GM23338 (cell line): Measurements from ENCODE around the gene STEAP1B. TPM values are rescaled to one million over a fixed set of nuclear protein-coding genes. Genes with fewer than 3 reads are reported as not detected.
A peak's percentile ranks its signal among the peaks of the same experiment; 100 is the strongest.

Experiments
- ATAC-seq: fragments of 200-7000 bp; cut with Tn5 transposase; 3 replicates; pipeline ENCODE4 v1.9.1; 2020
- DNase-seq: peaks from one replicate; pipeline ENCODE4 v3.0.0-alpha.2; 2015; ENCODE audit warnings: low spot score
- H2AFZ ChIP-seq: fragments of 200-600 bp; sonication (generic); 2 replicates; pipeline ENCODE4 v1.8.0; 2016; ENCODE audit warnings: antibody characterized with exemption, mild to moderate bottlenecking, moderate library complexity
- H3F3A ChIP-seq: fragments of 200-600 bp; sonication (generic); replicated peaks from 2 replicates; pipeline ENCODE4 v1.8.0; 2017; ENCODE audit warnings: antibody characterized with exemption, mixed run types, low read depth
- H3K27ac ChIP-seq: fragments of 200-600 bp; sonication (generic); 2 replicates; pipeline ENCODE4 v1.6.1; 2016; ENCODE audit warnings: low read depth
- H3K27me3 ChIP-seq: fragments of 200-600 bp; sonication (generic); 2 replicates; pipeline ENCODE4 v1.8.0; 2016; ENCODE audit warnings: mild to moderate bottlenecking, mixed run types, moderate library complexity; ENCODE audit not compliant: insufficient read depth
- H3K36me3 ChIP-seq: fragments of 200-600 bp; sonication (generic); 2 replicates; pipeline ENCODE4 v1.8.0; 2016; ENCODE audit warnings: mild to moderate bottlenecking; ENCODE audit not compliant: insufficient read depth
- H3K4me1 ChIP-seq: fragments of 200-600 bp; sonication (generic); 2 replicates; pipeline ENCODE4 v1.8.0; 2016; ENCODE audit warnings: mild to moderate bottlenecking, moderate library complexity; ENCODE audit not compliant: insufficient read depth
- H3K4me2 ChIP-seq: fragments of 200-600 bp; sonication (generic); 2 replicates; pipeline ENCODE4 v1.7.1; 2017; ENCODE audit warnings: mixed run types
- H3K4me3 ChIP-seq: fragments of 200-600 bp; sonication (generic); 2 replicates; pipeline ENCODE4 v1.6.1; 2016; ENCODE audit warnings: mixed run types
- H3K79me2 ChIP-seq: fragments of 200-600 bp; sonication (generic); replicated peaks from 2 replicates; pipeline ENCODE4 v1.8.0; 2017; ENCODE audit warnings: mild to moderate bottlenecking; ENCODE audit not compliant: insufficient read depth
- H3K9me2 ChIP-seq: fragments of 200-600 bp; sonication (generic); 2 replicates; pipeline ENCODE4 v1.8.0; 2017; ENCODE audit not compliant: insufficient read depth
- H4K20me1 ChIP-seq: fragments of 200-600 bp; sonication (generic); replicated peaks from 2 replicates; pipeline ENCODE4 v1.8.0; 2017; ENCODE audit warnings: mild to moderate bottlenecking; ENCODE audit not compliant: insufficient read depth
- H3K27ac Mint-ChIP-seq: 2 replicates; pipeline ENCODE4 v1.8.0; 2020; ENCODE audit warnings: inconsistent platforms, mild to moderate bottlenecking, moderate library complexity, mixed read lengths
- H3K27me3 Mint-ChIP-seq: 3 replicates; pipeline ENCODE4 v1.8.0; 2022; ENCODE audit warnings: low read depth, mild to moderate bottlenecking, moderate library complexity, mixed read lengths, inconsistent platforms; ENCODE audit not compliant: insufficient read depth, poor library complexity
- H3K36me3 Mint-ChIP-seq: 3 replicates; pipeline ENCODE4 v1.8.0; 2021; ENCODE audit warnings: low read depth, mild to moderate bottlenecking, inconsistent platforms, moderate library complexity, mixed read lengths
- H3K4me1 Mint-ChIP-seq: 3 replicates; pipeline ENCODE4 v1.8.0; 2020; ENCODE audit warnings: mild to moderate bottlenecking, inconsistent platforms, mixed read lengths
- H3K4me3 Mint-ChIP-seq: 3 replicates; pipeline ENCODE4 v1.8.0; 2021; ENCODE audit warnings: moderate library complexity, mild to moderate bottlenecking, inconsistent platforms, mixed read lengths
- H3K9me3 Mint-ChIP-seq: 3 replicates; pipeline ENCODE4 v1.8.0; 2020; ENCODE audit warnings: moderate library complexity, mild to moderate bottlenecking, inconsistent platforms, mixed read lengths
- CREB1 ChIP-seq: fragments of 250-450 bp; sonication (Bioruptor Pico); IDR thresholded peaks from 2 replicates; pipeline ENCODE4 v1.5.0; 2020; ENCODE audit warnings: low read depth, mild to moderate bottlenecking, moderate library complexity
- ETS1 ChIP-seq: IDR thresholded peaks from 2 replicates; pipeline ENCODE4 v1.6.1; 2016; ENCODE audit warnings: antibody characterized with exemption
- EZH2phosphoT487 ChIP-seq: fragments of 200-600 bp; sonication (generic); IDR thresholded peaks from one replicate; pipeline ENCODE4 v1.8.1; 2018; ENCODE audit warnings: antibody characterized with exemption; ENCODE audit not compliant: unreplicated experiment
- JUNB ChIP-seq: IDR thresholded peaks from one replicate; pipeline ENCODE4 v1.6.1; 2016; ENCODE audit warnings: antibody characterized with exemption; ENCODE audit not compliant: unreplicated experiment
- REST ChIP-seq: IDR thresholded peaks from one replicate; pipeline ENCODE4 v1.6.1; 2018; ENCODE audit warnings: antibody characterized with exemption; ENCODE audit not compliant: unreplicated experiment
- ZNF114 ChIP-seq: fragments of 250-450 bp; sonication (Bioruptor Pico); IDR thresholded peaks from 2 replicates; pipeline ENCODE4 v1.5.0; 2020; ENCODE audit warnings: mild to moderate bottlenecking, moderate library complexity
- ZNF462 ChIP-seq: fragments of 250-450 bp; sonication (Bioruptor Pico); IDR thresholded peaks from 2 replicates; pipeline ENCODE4 v1.5.0; 2020; ENCODE audit warnings: mild to moderate bottlenecking, moderate library complexity
- polyA plus RNA-seq: library from polyadenylated mRNA; unstranded; fragments of >200 nt; fragmentation: Nextera tagmentation; extraction: Ambion mirVana; gene quantifications from 2 replicates; pipeline ENCODE4 v1.2.1, GENCODE V29; 2016
- total RNA-seq: library from RNA; depleted of rRNA; stranded (reverse); fragments of >200 nt; shearing (Covaris generic); gene quantifications from 2 replicates; pipeline ENCODE4 v1.2.3, GENCODE V29; 2014

The STEAP1B gene
- total and polyA plus RNA-seq, 2 experiments from 2014 or later = 4.9 to 16.5 TPM

- H3K4me1 Mint-ChIP-seq = peaks cover 8% of the 10 kb centered on the region; the same call in 2 of the 3 replicates
- peaks cover 4% of the 10 kb centered on the region for H3K27me3 Mint-ChIP-seq
- DNase-seq = no peak
- TF ChIP-seq EZH2phosphoT487 (no peak), ETS1 (no peak), JUNB (no peak), ZNF462 (no peak), ZNF114 (no peak), CREB1 (no peak), REST (no peak)
- Histone ChIP-seq H3K4me1 (peaks cover 5% of the 10 kb centered on the region; the same call in 1 of the 2 replicates), H2AFZ (no peak overlapping the region), H3F3A (no peaks in the 10 kb centered on the region), H3K27me3 (no peaks in the 10 kb centered on the region), H3K9me2 (no peaks in the 10 kb centered on the region), H3K36me3 (no peaks in the 10 kb centered on the region), H3K79me2 (no peaks in the 10 kb centered on the region), H4K20me1 (no peaks in the 10 kb centered on the region), H3K4me3 (no peak overlapping the region), H3K4me2 (no peak overlapping the region), H3K27ac (0 out of 2 replicates have a peak overlapping the region, but pooled peaks have one; percentile 9)
- H3K4me3 Mint-ChIP-seq = no peak overlapping the region
- ATAC-seq = no peak
- no peak overlapping the region for H3K27ac Mint-ChIP-seq
- no peaks in the 10 kb centered on the region for H3K9me3 Mint-ChIP-seq
- H3K36me3 Mint-ChIP-seq = no peaks in the 10 kb centered on the region
Observed at GRCh38 chr7:22548313-22548712, 48.3 kb upstream of the STEAP1B start.
